ENCODE results near the gene C11orf98.
"Not testable (repeated sequence)": the region's sequence is repeated elsewhere in the genome, so short reads cannot be mapped to it uniquely, and the experiment has no call there.

C11orf98 gene

DNA sequence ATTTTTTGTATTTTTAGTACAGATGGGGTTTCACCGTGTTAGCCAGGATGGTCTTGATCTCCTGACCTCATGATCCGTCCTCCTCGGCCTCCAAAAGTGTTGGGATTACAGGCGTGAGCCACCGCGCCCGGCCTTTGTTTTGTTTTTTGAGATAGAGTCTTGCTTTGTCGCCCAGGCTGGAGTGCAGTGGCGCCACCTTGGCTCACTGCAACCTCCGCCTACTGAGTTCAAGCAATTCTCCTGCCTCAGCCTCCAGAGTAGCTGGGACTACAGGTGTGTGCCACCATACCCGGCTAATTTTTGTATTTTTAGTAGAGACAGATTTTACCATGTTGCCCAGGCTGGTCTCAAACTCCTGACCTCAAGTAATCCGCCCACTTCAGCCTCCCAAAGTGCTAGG lies 14.7 kb downstream of the C11orf98 start:
- not testable (repeated sequence) for DNase-seq (ENCODE audit: low read depth in 2 of 2)

DNA sequence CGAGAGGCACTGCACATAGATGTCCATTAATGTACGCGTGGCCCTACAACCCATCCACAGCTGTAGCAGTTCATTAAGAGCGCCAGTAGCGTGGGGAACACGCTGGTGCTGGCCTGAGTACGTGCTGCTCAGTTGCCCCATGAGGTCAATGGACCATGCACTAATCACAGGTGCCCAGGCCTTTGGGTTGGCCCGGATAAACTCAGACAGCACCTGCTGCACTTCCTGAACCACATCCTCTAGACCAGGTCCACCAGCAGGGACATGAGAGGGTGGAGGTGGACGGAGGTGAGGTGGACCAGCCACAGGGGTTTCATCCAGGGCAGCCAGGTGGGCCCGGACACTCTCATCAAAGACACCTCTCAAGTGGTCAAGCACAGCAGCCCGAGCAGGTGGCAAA lies 15.5 kb downstream of the C11orf98 start:
- no peak for DNase-seq (ENCODE audit: low read depth in 2 of 2)

DNA sequence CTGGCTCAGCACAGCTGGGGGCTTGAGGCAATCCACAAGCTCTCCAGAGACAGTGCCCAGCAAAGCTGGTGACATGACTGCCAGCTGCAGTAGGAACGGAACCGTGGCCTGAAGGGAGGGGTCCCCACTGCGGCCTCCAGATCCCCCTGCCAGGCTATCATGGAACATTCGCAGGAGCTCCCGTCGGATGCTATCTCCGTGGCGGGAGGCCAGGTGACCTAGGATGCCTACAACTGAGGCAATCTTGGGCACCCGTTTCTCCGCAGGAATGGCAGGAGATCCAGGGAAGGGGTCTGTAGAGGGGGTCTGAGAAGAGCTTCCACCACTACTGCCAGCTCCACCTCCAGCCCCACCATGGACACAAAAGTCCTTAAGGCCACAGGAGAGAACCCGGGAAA lies 16.0 kb downstream of the C11orf98 start:
- no peak for DNase-seq (ENCODE audit: low read depth in 2 of 2)

DNA sequence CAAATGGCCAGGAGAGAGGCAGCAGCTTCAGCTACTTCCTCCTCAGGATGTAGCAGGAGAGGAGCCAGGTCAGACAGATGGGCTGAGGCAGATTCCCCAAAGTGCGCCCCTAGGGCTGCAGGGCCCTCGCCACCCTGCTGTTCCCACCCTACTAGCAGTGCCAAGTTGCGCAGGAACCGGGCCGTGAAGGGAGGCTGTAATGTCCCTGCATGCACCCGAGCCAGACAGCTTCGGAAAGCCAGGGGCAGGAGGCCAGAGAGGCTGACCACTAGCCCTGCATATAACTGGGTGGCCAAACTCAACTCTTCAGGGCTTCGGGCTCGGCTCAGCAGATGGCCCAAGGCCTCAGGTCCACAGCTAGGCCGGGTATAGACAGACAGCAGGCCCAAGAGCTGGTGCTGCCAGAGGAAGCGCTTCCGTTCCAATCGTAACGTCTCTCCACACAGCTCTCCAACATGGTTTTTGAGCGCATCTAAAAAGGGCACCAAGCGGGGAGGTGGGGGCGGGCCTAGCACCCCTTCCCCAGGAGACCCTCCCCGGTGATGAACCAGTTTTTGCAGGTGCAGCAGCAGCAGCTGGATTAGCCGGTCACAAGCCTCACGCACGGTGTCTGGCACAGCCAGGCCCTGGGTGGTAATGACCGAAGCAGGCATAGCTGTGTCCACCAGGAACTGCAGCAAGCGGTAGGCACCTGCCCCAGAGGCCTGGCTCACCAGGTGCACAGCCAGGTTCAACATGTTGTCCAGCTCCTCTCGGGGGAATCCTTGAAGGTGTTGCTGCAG lies 16.6 kb downstream of the C11orf98 start:
- DNase-seq (ENCODE audit: low read depth in 2 of 2): no peak

DNA sequence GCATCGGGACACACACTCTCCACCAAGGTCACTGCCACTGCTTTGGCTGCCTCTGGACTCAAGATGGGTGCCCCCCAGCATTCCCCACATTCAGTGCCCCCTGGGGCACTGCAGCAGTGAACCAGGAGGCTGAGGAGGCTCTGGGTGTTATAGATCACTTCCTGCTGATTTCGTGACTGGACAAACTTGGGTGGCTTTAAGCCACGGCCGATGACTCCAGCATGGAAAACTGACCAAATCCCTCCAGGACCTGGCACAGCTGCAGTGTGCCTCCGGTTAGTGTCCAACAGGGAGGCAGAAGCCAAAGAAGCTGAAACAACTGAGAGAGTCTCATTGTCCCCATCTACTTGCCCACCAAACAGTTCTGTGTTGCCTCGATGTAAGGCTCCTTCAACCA lies 17.4 kb downstream of the C11orf98 start:
- no peak for DNase-seq (ENCODE audit: low read depth in 2 of 2)

DNA sequence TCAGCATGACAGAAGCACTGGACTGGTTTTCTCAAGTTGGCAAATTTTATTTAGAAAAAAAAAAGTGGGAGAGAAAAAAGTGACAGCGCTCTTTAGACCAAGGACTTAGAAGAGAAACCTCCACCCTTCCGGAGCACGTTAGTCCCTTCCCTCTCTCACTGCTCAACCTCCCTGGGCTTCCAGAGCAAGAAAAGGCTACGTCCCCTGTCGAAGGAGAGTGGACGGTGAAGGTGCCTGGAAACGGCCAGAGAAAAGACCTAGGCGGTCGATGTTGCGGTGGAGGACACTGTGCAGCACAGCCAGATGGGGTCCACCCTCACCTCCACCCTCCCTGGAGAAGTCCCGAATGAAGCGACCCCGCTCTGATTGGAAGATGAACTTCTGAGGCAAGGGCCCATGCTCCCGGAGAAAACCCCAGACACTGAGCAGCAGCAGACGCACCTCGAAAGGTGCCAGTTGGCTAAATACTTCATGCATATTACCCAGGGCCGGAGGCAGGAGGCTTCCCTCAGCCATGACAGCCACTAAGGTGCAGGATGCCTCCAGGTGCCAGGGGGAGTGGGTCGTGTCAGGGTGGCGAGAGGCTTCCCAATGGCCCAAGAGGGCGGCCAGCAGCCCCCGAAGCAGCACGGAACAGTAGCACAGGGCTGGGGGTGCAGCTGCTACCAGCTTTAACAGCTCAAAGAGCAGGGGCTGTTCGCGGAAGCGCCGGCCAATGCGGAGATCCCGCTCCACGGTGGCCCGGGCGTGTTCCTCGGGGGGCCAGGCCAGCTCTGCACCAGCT lies 18.0 kb downstream of the C11orf98 start:
- DNase-seq (ENCODE audit: low read depth in 2 of 2): no peak

DNA sequence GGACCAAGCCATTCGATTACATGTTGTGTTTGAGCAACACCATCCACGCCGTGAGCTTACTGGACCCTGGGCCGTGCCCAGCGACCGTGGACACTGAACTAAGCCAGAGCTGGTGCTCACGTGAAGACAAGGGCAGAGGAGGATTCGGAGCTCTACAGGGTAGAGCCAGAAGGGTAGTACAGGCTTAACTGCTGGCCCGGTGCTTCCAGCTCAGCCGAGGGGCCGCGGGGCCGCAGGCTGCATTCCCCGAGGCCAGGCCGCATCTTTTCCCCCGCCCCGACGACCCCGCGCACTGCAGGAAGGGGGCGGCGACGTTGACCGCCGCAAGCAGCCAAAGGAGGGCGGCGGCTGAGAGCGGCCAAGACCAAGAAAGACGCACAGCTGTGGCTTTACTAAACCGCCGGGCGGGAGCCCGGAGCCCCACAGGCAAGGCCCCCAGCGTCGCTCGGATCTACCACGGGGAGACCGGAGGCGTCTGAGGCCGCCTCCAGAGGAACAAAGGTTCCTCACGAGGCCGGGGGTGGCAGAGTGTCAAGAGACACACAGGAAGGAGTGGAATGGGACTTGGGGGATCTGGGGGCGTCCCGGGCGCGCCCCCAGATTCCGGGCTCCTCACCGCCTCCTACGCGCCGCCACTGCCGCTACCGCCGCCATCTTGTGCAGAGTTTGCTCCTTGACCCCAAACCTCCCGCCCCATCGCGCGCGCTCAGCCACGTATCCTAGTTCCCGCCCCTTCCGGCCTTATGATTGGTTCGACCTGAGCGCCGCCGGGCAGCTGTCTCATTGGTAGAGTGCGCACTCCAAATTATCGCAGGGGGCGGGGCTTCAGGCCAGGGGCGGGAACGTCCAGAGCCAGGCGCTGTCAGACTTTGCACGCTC lies 18.8 kb downstream of the C11orf98 start, which contains the start of gene GANAB:
Gene GANAB, minus strand, starts transcription at position 668 of the 879 bp plus-strand sequence. Its CDS starts 14 bp downstream, at position 654.
- DNase-seq (ENCODE audit: low read depth in 2 of 2): peak; percentile 99

DNA sequence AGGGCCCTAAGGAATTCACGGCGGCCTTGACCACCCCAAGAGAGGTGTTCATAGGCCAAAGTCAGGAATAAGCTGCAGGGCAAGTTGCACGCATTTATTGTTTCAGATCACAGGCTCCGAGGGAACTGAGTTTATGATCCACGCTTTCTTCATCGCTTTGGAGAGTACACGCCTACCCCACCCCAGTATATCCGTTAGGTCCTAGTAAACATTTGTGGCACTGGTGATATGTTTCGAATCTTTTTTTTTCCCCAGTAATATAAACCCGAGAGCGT lies 19.4 kb downstream of the C11orf98 start:
- DNase-seq (ENCODE audit: low read depth in 2 of 2): no peak

DNA sequence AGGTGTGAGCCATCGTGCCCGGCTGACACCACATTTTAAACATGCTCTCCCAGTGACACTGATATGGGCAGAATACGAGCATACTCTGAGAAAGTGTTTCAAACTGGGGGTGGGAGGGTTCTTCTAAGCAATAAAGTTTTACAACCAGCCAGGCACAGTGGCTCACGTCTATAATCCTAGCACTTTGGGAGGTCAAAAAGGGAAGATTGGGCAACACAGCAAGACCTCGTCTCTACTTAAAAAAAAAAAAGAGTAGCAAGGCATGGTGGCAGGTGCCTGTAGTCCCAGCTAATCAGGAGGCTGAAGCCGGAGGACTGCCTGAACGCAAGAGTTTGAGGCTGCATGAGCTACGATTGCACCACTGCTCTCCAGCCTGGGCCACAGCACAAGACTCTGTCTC lies 20.8 kb downstream of the C11orf98 start:
- no peak for DNase-seq (ENCODE audit: low read depth in 2 of 2)

DNA sequence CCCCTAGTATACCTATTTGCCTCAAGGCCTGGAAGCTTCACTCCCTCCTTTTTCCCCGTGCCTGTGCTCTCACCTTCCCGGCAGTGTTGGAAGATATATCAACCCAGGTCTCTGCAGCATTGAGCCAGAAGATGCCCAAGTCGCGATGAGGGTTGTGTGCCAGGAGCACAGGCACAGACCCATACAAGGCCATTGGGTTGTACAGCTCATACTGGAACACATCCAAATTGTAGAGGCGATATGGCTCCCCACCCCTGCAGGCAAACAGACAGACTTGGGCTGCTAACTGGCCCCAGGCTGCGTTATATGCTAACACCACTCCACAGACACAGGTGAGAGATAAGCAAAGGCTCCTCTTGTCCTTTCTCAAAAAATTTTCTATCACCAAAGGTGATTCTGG lies 32.5 kb downstream of the C11orf98 start:
- no peak for DNase-seq (ENCODE audit: low read depth in 2 of 2)

DNA sequence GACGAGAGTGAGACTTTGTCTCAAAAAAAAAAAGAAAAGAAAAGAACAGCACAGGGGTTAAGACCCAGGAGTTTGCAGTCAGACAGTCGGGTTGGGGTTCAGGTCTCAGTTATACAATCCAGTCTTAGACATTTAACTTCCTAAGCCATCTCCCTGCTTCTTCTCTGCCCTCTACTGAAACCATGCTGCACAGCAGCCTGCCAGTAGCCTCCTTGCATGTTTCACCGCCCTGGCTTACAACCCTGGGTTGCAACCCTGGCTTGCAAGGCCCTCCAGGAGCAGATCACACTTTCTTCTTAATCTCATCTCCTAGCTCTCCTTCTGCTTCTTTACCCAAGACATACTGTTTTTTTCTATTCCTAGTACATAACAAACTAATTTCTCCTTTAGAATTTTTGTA lies 37.3 kb downstream of the C11orf98 start:
- DNase-seq (ENCODE audit: low read depth in 2 of 2): no peak

DNA sequence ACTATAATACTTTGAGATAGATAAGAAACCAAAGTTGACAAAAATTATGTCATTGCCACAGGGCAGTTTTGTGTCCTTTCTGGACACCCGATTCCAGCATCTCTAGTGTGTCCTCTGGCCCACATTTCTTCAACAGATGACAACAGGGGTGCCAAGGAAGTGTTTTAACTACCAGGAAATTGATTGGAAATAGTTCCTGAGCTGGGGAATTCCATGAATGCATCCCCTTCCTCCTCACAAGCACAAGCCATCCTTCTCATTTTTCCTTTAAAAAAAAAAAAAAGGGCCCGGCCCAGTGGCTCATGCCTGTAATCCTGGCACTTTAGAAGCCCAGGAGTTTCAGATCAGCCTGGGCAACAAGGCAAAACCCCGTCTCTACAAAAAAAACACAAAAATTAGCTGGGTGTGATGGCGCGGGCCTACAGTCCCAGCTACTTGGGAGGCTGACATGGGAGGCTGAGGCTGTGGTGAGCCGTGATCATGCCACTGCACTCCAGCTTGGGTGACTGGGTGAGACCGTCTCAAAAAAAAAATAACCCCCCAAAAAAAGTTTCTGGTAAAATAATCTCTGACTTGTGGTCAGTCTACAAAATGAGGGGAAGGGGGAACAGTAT lies 42.4 kb downstream of the C11orf98 start:
- no peak for DNase-seq (ENCODE audit: low read depth in 2 of 2)

DNA sequence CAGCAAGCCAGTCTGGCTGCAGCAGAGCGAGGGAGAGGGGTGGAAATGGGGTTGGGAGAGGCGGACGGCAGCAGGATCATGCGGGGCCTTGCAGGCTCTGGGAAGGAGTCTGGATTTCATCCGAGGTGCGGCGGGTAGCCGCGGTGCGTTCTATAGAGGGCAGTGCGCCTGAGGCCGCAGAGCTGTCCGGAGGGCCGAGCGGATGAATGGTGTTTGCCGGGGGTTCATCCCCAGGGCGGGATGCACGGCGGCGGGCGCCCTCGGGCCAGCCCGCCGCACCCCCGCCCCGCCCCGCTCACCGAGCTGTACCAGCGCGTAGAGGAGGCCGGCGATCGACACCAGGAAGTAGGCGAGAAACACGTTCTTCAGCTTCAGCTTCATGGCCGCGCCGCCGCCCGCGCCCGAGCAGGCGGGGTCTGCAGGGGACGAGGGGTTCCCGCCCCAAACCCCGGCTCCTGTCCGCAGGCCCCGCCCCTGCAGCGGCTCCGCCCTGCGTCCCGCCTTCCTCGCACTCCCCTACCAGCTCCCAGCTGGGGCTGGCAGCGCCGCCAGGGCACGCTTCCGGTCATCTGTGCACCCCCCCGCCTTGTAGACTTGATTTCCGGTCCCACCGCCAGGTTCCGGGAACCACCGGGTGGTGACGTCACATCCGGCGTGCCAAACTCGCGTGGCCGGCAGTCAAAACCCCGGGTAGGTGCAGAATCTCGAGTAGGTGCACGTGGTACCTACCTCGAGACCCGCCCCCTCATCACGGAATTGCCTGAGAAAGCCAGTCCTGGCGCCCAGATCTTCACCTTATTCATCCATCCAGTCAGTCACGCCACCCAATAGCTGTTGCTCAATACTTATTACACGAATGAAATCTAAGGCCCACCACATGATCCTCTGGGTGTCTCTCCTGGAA lies 43.2 kb downstream of the C11orf98 start, which contains the start of gene B3GAT3:
Gene B3GAT3, minus strand, starts transcription at position 420 of the 904 bp plus-strand sequence. Its CDS starts 39 bp downstream, at position 381.
- DNase-seq (ENCODE audit: low read depth in 2 of 2): peak; percentile 98

DNA sequence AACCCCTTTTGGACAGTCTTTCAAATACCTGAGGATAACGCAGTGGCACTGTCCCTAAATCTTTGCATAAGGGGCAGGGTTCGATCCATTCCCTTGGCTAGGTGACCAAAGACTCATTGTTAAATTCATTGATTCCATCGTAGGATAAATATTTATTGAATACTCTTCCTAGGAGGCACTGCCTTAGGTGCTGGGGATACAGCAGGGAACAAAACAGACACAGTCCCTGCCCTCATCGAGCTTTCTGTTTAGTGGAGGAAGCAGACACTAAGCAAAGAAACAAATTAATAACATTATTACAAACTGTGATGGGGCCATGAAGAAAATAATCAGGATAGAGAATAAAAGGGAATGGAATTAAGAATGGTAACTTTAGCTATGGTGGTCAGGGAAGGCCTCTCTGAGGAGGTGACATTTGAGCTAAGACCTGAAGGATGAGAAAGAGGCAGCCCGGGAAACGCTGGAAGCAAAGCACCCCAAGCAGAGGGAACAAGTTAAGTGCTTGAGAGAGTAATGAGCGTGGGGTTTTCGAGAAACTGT lies 43.9 kb downstream of the C11orf98 start:
- DNase-seq (ENCODE audit: low read depth in 2 of 2): no peak

DNA sequence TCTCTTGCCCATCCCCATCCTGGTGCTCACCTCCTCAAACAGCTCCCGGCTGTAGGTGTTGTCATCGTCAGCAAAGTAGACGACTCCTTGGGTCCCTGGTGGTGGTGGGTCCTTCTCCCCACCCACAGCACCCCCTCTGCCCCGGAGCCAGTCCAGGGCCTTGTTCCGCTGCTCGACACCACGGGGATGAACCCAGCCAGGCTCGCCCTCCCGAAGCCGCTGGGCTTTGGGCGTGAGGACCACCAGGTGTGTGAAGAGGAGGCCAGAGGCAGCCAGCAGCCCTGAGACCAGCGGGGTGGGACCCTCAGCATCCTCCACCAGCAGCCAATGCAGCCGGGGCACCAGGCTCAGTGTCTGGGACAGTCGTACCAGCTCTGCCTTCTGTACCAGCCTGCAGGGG lies 48.1 kb downstream of the C11orf98 start:
- not testable (repeated sequence) for DNase-seq (ENCODE audit: low read depth in 2 of 2)

DNA sequence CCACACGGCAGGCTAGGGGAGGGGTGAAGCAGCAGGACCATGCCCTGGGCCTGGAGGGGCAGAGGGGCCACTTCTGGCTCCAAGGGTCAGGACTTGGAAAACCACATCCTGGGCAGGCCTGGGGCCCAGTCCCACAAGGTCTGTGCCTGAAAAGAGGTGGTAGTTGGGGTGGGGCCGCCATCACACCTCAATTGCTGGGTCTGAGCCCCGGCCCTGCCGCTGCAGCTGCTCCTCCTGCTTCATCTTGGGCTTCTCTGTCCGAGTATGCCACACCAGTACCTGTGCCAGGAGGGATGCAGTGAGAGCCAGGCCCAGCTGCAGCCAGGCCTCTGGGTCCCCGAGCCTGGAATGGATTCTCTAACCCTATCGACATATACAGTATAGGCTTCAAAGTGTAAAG lies 49.5 kb downstream of the C11orf98 start:
- no peak for DNase-seq (ENCODE audit: low read depth in 2 of 2)

DNA sequence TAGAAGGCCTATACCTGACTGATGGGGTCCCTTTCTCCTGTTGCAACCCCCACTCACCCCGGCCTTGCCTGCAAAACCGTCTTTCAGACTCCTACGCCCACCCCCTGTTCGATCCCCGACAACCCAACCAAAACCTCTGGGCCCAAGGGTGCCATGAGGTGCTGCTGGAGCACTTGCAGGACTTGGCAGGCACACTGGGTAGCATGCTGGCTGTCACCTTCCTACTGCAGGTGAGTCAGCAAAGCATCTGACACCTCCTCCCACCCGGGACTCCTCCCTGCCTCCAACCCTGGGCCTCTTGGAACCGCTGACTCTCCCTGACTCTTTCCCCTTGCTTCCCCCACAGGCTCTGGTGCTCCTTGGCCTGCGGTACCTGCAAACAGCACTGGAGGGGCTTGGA lies 50.7 kb downstream of the C11orf98 start:
- peak in 1 of 2 donors; percentile 28 for DNase-seq (ENCODE audit: low read depth in 2 of 2)

DNA sequence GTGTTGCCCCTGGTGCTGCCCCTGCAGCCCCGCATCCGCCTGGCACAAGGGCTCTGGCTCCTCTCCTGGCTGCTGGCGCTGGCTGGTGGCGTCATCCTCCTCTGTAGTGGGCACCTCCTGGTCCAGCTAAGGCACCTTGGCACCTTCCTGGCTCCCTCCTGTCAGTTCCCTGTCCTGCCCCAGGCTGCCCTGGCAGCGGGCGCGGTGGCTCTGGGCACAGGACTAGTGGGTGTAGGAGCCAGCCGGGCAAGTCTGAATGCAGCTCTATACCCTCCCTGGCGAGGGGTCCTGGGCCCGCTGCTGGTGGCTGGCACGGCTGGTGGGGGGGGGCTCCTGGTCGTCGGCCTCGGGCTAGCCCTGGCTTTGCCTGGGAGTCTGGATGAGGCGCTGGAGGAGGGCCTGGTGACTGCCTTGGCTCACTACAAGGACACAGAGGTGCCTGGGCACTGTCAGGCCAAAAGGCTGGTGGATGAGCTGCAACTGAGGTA lies 51.7 kb downstream of the C11orf98 start:
- DNase-seq (ENCODE audit: low read depth in 2 of 2): no peak

Data from stimulated activated CD8-positive, alpha-beta memory T cell treated with anti-CD3 and anti-CD28 coated beads, Interleukin-15, amount 100 ng/mL, for 48 hours (primary cell).